ENCODE results near the gene C1orf159. TPM values are rescaled to one million over a fixed set of nuclear protein-coding genes. Genes with fewer than 3 reads are reported as not detected.
A peak's percentile ranks its signal among the peaks of the same experiment; 100 is the strongest.

The C1orf159 gene
- total and polyA plus RNA-seq, 2 of the 8 experiments (the other 6 are each of a cell fraction or from before 2014, with no cell fraction given): 10.0 to 10.9 TPM

DNA sequence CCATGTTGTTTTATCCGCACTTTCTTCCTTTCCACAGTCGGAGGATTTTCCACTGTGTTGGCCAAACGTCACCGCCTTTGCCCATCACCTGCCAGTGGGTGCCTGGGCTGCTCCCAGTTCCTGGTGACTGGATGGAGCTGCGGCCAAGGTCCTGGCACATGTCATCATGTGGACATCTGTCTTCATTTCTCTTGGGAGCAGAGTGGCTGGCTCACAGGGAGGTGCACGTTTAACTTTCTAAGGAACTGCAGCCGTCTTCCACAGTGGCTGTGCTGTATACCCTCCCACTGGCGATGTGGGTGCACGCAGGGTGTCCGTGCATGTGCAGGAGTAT is 22.3 kb downstream of the C1orf159 start:
- Histone ChIP-seq H3K23ac (ENCODE audit: insufficient read length) (no peak overlapping the region), H2BK5ac (ENCODE audit: low read depth, low read length) (no peak overlapping the region), H2AK5ac (ENCODE audit: low read depth, low read length) (no peak overlapping the region), H3K4me2 (ENCODE audit: insufficient read depth in 1 of 2, low read depth in 2 of 2, low read length in 2 of 2) (no peak overlapping the region), H3K79me2 (ENCODE audit: control insufficient read depth in 1 of 2, insufficient read depth in 2 of 2, low read length in 2 of 2) (no peaks in the 10 kb centered on the region), H3K27me3 (replicated peaks in 1 of 4; ENCODE audit: control insufficient read depth in 3 of 4, extremely low read depth in 1 of 4, insufficient read depth in 3 of 4, low read length in 3 of 4) (peaks cover 0 to 2% (median 0%) of the 10 kb centered on the region in 4 experiments; a peak in 1 of 7 replicates), H3K36me3 (ENCODE audit: control insufficient read depth in 2 of 4, insufficient read depth in 4 of 4, low read length in 3 of 4) (no peaks in the 10 kb centered on the region), H2BK12ac (ENCODE audit: low read depth, low read length) (no peak overlapping the region), H3K56ac (replicated peaks; ENCODE audit: insufficient read length, low read depth, low read length) (no peak overlapping the region), H3K14ac (ENCODE audit: insufficient read length) (no peak overlapping the region), H3K9ac (replicated peaks in 1 of 4; ENCODE audit: extremely low read depth in 1 of 4, low read depth in 3 of 4, low read length in 3 of 4) (no peak overlapping the region), H4K91ac (replicated peaks; ENCODE audit: insufficient read length, low read length) (no peak overlapping the region), H2BK20ac (ENCODE audit: low read length) (no peak overlapping the region), H3K23me2 (ENCODE audit: low read depth, low read length) (no peaks in the 10 kb centered on the region), H4K5ac (ENCODE audit: insufficient read length, low read depth, low read length) (no peak overlapping the region), H3K4ac (replicated peaks; ENCODE audit: insufficient read length, low read depth, low read length) (no peak overlapping the region), H4K8ac (ENCODE audit: extremely low read depth, insufficient read depth, low read length) (no peak overlapping the region), H3K9me3 (ENCODE audit: insufficient read depth in 2 of 2, low read depth in 1 of 2, low read length in 1 of 2) (peaks cover 11 to 21% of the 10 kb centered on the region in 2 experiments), H4K20me1 (replicated peaks in 1 of 2; ENCODE audit: control insufficient read depth in 1 of 2, insufficient read depth in 2 of 2, low read length in 2 of 2) (no peaks in the 10 kb centered on the region), H3K4me3 (ENCODE audit: extremely low read depth in 1 of 4, insufficient read depth in 2 of 4, low read depth in 3 of 4, low read length in 4 of 4) (no peak overlapping the region), H2AFZ (ENCODE audit: low read length) (no peak overlapping the region), H3K4me1 (replicated peaks in 1 of 4; ENCODE audit: control insufficient read depth in 3 of 4, insufficient read depth in 4 of 4, low read length in 3 of 4) (no peaks in the 10 kb centered on the region), H3K18ac (ENCODE audit: extremely low read depth, low read length) (no peak overlapping the region), H2BK120ac (replicated peaks; ENCODE audit: low read depth, low read length) (no peak overlapping the region), H3K27ac (ENCODE audit: low read depth, low read length) (no peak overlapping the region), H2BK15ac (ENCODE audit: low read length) (no peak overlapping the region), H3K79me1 (ENCODE audit: low read depth, low read length) (no peaks in the 10 kb centered on the region)
- TF ChIP-seq, protein P1, sequence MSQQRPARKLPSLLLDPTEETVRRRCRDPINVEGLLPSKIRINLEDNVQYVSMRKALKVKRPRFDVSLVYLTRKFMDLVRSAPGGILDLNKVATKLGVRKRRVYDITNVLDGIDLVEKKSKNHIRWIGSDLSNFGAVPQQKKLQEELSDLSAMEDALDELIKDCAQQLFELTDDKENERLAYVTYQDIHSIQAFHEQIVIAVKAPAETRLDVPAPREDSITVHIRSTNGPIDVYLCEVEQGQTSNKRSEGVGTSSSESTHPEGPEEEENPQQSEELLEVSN (IDR thresholded peaks at IDR 0.05): 0 out of 2 replicates have a peak, but pooled peaks have one; percentile 10
- no peak for TF ChIP-seq MAFK (IDR thresholded peaks at IDR 0.05; ENCODE audit: low read depth, low read length)
- POLR2A ChIA-PET (ENCODE audit: partially characterized antibody): interaction anchor here (0.7 kb wide), 1 partner anchor 133 kb away, joined by 4 read pairs; no protein-coding TSS in a partner anchor
- CTCF ChIA-PET (ENCODE audit: partially characterized antibody): interaction anchor here (0.6 to 1.0 kb wide), 3 partner anchors 110 to 217 kb away, joined by 3 to 4 read pairs (median 4); no protein-coding TSS in a partner anchor
- DNase-seq (ENCODE audit: low read depth in 1 of 2, low spot score in 2 of 2) (no peak), FAIRE-seq (no peak)
- 88% methylated on average over 10 of the region's 10 CpGs; no CpG with 5 or more reads in 1 of the 2 experiments for WGBS, 2 experiments (ENCODE audit: extremely low coverage in 1 of 2, insufficient coverage in 1 of 2, insufficient read length in 1 of 2, insufficient replicate concordance in 2 of 2, low coverage in 1 of 2, low lambda C conversion rate in 2 of 2, missing lambda C conversion rate in 1 of 2)

Measured in H1 (cell line).